ENCODE data around the gene MLH1.

The MLH1 gene

DNA sequence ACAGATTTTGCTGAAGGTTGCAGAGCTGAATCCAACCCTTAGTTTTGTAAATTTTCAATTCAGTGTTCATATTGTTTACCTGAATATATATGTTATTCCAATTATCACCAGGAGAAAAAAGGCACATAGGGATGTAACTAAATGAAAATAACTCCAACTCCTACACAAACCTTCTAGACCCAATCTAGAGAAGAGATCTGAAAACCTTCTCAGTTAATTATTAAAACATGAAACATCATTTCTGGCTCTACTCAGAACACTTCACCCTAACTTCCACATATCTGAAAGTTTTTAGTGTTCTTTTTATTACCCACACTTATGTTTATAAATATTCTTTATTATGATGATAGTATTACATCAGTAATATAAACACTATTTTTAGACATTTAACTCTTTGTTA, 104.5 kb downstream of the MLH1 start:
- no peak for DNase-seq

DNA sequence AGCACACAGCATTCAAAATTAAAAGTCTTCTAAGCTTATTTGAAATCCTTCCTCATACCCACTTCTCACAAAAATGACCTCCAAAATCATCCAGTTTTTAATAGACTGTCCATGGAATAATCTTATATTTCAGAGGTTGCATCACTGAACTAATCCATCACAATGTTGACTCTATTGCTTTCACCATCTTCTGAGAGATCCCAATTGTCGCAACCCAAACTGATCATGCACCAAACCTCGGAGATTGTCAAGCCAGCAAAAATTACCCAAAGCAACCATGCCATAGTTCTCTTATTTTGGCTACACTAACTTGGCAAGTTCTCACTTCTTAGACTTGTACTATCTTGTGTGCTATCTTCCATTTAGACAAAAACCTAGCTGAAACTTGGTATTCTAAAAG, 105.6 kb downstream of the MLH1 start:
- no peak for DNase-seq

DNA sequence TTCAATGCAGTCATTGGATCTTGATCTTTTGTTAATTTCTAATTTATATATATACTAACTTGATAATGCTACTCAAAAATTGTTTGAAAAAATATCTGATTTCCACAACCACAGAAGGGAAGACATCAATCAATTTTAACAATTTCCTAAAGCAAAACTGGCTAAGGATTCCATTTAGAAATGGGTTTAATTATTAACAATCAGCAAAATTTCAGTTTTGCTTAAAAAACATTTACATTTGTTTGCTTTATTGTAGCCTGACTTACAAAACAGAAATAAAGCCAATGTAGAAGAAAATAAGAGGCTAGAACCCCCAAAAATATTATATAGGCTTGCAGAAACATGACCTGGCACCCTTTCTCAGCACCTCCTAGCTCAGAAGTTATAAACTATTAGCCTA, 106.2 kb downstream of the MLH1 start:
- DNase-seq = no peak

DNA sequence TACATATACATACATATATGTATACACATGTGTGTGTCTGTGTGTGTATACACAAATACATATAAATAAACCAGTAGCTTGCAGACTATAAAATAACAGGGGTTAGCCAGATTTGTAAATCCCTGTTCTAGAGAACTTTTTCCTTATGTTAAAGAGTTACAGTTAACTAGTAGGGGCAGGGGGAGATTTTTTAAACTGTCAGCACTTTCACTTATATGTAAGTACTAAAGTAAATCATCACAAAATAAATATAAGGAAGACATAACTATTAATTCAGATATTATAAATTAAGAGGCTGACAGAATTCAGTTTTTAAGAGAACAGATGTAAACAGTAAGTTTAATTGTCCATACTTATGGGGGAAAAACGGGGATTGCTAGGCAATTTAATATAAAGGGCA, 107.1 kb downstream of the MLH1 start:
- no peak for DNase-seq
